Right kidney (tissue), 1 donor: ENCODE data around the gene ELANE.

Source experiments
- DNase-seq: peaks from one replicate; pipeline ENCODE4 v3.0.0-alpha.2; 2016

Gene ELANE

GRCh38 chr19:899336-900042 is 47.4 kb downstream of the ELANE start:
- DNase-seq: no peak

GRCh38 chr19:900043-900301 is 47.9 kb downstream of the ELANE start:
- no peak for DNase-seq

- DNase-seq: no peak
These were observed 48.4 kb downstream of the ELANE start for GRCh38 chr19:900302-901111.

GRCh38 chr19:901216-902092 is 49.4 kb downstream of the ELANE start:
- DNase-seq: no peak

- no peak for DNase-seq
These were observed 49.9 kb downstream of the ELANE start for GRCh38 chr19:902093-902370.

- DNase-seq: no peak
These were observed 50.5 kb downstream of the ELANE start for GRCh38 chr19:902446-903226.

GRCh38 chr19:903266-903797 is 51.2 kb downstream of the ELANE start:
- DNase-seq: peak; percentile 63

- DNase-seq: no peak
These were observed 52.4 kb downstream of the ELANE start for GRCh38 chr19:904545-904944.
